Measurements from ENCODE around the gene PRKAR2A.

- TF ChIP-seq POLR2A (IDR thresholded peaks at IDR 0.05; ENCODE audit: extremely low read depth, insufficient read length) (no peak), CTCF (IDR thresholded peaks at IDR 0.05; ENCODE audit: low read depth, low read length) (no peak)
These were observed 109.5 kb downstream of the PRKAR2A start for GRCh38 chr3:48738144-48738536.
